Ovary (tissue), 9 donors: ENCODE results near the gene DLG5. TPM values are rescaled to one million over a fixed set of nuclear protein-coding genes. Genes with fewer than 3 reads are reported as not detected.

Experiments used
- DNase-seq, 5 donors: peaks; one replicate each; pipeline ENCODE4 v3.0.0-alpha.2; 2019 to 2020
- H3K27ac ChIP-seq, 2 donors: fragments of 200-600 bp; one replicate each; pipeline versions ENCODE4 v1.5.1 to v1.8.0; 2019 to 2022
- H3K27me3 ChIP-seq: fragments of 200-600 bp; one replicate; pipeline ENCODE4 v1.8.0; 2022
- H3K36me3 ChIP-seq: fragments of 200-600 bp; sonication (generic); one replicate; pipeline ENCODE4 v1.5.1; 2019
- H3K4me1 ChIP-seq: one replicate; pipeline ENCODE4 v1.8.1; 2013; ENCODE audit warnings: mild to moderate bottlenecking, moderate library complexity; ENCODE audit not compliant: insufficient read depth
- H3K4me3 ChIP-seq: fragments of 200-600 bp; sonication (generic); one replicate; pipeline ENCODE4 v1.5.1; 2017
- H3K9me3 ChIP-seq, 2 donors: fragments of 200-600 bp in 1 of 2; sonication (generic) in 1 of 2; one replicate each; pipeline versions ENCODE4 v1.5.1 to v1.8.1; 2013 to 2019; ENCODE audit warnings: mild to moderate bottlenecking in 1 of 2, moderate library complexity in 1 of 2
- CTCF ChIP-seq, 3 donors: fragments of 450-650 bp in 2 of 3; fragments of 200-600 bp in 1 of 3; IDR thresholded peaks; one replicate each; pipeline versions ENCODE4 v1.5.1 to v1.8.0; 2016 to 2022; ENCODE audit warnings: antibody characterized with exemption in 3 of 3, mild to moderate bottlenecking in 1 of 3
- EP300 ChIP-seq: sonication (generic); formaldehyde crosslinking; IDR thresholded peaks from one replicate; pipeline ENCODE4 v1.6.1; 2017; ENCODE audit warnings: antibody characterized with exemption
- POLR2A ChIP-seq: fragments of 450-650 bp; IDR thresholded peaks from one replicate; pipeline ENCODE4 v1.6.1; 2017; ENCODE audit warnings: antibody characterized with exemption, mild to moderate bottlenecking, moderate library complexity
- WGBS, 3 donors: extraction: QIAGEN DNeasy Blood & Tissue Kit in 1 of 3; methylation state at CpG; one replicate each; pipeline versions ENCODE4 v1.1.5 to v1.1.7; 2013 to 2017; 5-methylcytosine and 5-hydroxymethylcytosine counted together
- intact Hi-C, 4 donors: fragments of 100-400 bp; cut with DNase I; formaldehyde crosslinking; loops; one replicate each; pipeline versions ENCODE4 v1.11.0 to v1.15.1; 2022 to 2023
- polyA plus RNA-seq, 2 donors: library from polyadenylated mRNA; stranded (reverse); fragments of 200-250 nt in 1 of 2; fragments of 350-450 nt in 1 of 2; fragmentation: Illumina TruSeq in 1 of 2; extraction: RNeasy Lipid Tissue Mini Kit (QIAGEN cat#74804) in 1 of 2; gene quantifications; one replicate each; pipeline ENCODE4 v1.2.3, GENCODE V29; 2013 to 2014
- total RNA-seq, 7 donors: library from RNA; depleted of rRNA in 2 of 7; stranded (reverse); fragments of >200 nt in 2 of 7; fragmentation: NEBNext Ultra II Directional in 3 of 7; extraction: Animal tissue kit (Norgen Biotek cat#: 25700) in 3 of 7; gene quantifications; one replicate each; pipeline versions ENCODE4 v1.1.0 to v1.2.4, GENCODE V29; 2016 to 2023
- donor health status: DM: no; HTN: no; CAD: no; lungs with moderate emphysema.
- donor health status: DM: no; HTN: no; CAD: no.
- donor health status: Bipolar disorder and iron deficiency.
- donor health status: DM: yes; HTN: yes; CAD: no.
- donor health status: DM: no; HTN: no; CAD: no.
- donor health status: DM: yes; HTN: yes; CAD: no.

DLG5 gene
- total and polyA plus RNA-seq, 9 donors = 29.1 to 71.9 (median 42.8) TPM

- no peaks in the 10 kb centered on the region for H3K27me3 ChIP-seq
- no peaks in the 10 kb centered on the region for H3K9me3 ChIP-seq
- H3K36me3 ChIP-seq = no peaks in the 10 kb centered on the region
- TF ChIP-seq EP300 (no peak), POLR2A (no peak), CTCF (IDR thresholded peaks at IDR 0.05) (no peak)
- intact Hi-C loops = loop anchor here (5.0 to 10.0 kb wide), 5 partner anchors 79 to 182 kb away; partner anchors contain the start of genes DLG5 (in 1 of the 4) and POLR3A (in 1 of the 4)
- peaks cover 6% of the 10 kb centered on the region for H3K4me1 ChIP-seq
- DNase-seq = no peak
- no peak overlapping the region for H3K4me3 ChIP-seq
- no peak overlapping the region for H3K27ac ChIP-seq
Measured at GRCh38 chr10:77845451-77845850, 81.1 kb downstream of the DLG5 start.

- intact Hi-C loops = loop anchor here (5.0 to 10.0 kb wide), 5 partner anchors 80 to 182 kb away; partner anchors contain the start of genes POLR3A (in 2 of the 4) and DLG5 (in 1 of the 4)
- no peaks in the 10 kb centered on the region for H3K9me3 ChIP-seq
- no peaks in the 10 kb centered on the region for H3K27me3 ChIP-seq
- no peak for TF ChIP-seq POLR2A
- TF ChIP-seq EP300 = no peak
- TF ChIP-seq CTCF (IDR thresholded peaks at IDR 0.05) = no peak
- H3K36me3 ChIP-seq = no peaks in the 10 kb centered on the region
- no peak overlapping the region for H3K4me3 ChIP-seq
- H3K4me1 ChIP-seq = peaks cover 6% of the 10 kb centered on the region
- H3K27ac ChIP-seq = no peak overlapping the region
- 76 to 77% (median 76%) methylated on average over 9 of the region's 9 CpGs for WGBS, 3 donors
- DNase-seq = no peak
Measured at GRCh38 chr10:77844713-77845445, 81.7 kb downstream of the DLG5 start.

GRCh38 chr10:77844177-77844576 lies 82.4 kb downstream of the DLG5 start:
- no peak for TF ChIP-seq EP300
- TF ChIP-seq CTCF (IDR thresholded peaks at IDR 0.05) = no peak
- TF ChIP-seq POLR2A = no peak
- DNase-seq = no peak
- WGBS, 3 donors = 93 to 95% (median 95%) methylated on average over 7 of the region's 7 CpGs
- Histone ChIP-seq H3K4me3 (no peak overlapping the region), H3K9me3 (no peaks in the 10 kb centered on the region), H3K4me1 (peaks cover 6% of the 10 kb centered on the region), H3K27ac (no peak overlapping the region), H3K36me3 (no peaks in the 10 kb centered on the region), H3K27me3 (no peaks in the 10 kb centered on the region)
- intact Hi-C loops = loop anchor here in 3 of 4 donors (5.0 to 10.0 kb wide), 3 partner anchors 81 to 183 kb away; partner anchors contain the start of genes DLG5 (in 1 of the 3) and POLR3A (in 1 of the 3)

- 89 to 93% (median 93%) methylated on average over 11 of the region's 11 CpGs for WGBS, 3 donors
- no peak for DNase-seq
- H3K4me1 ChIP-seq = peaks cover 6% of the 10 kb centered on the region
- H3K27me3 ChIP-seq = no peaks in the 10 kb centered on the region
- no peaks in the 10 kb centered on the region for H3K36me3 ChIP-seq
- intact Hi-C loops = loop anchor here in 3 of 4 donors (5.0 to 10.0 kb wide), 3 partner anchors 82 to 184 kb away; partner anchors contain the start of genes DLG5 (in 1 of the 3) and POLR3A (in 1 of the 3)
- no peak overlapping the region for H3K27ac ChIP-seq
- H3K9me3 ChIP-seq = no peaks in the 10 kb centered on the region
- H3K4me3 ChIP-seq = no peak overlapping the region
- TF ChIP-seq EP300 = no peak
- TF ChIP-seq POLR2A = no peak
- no peak for TF ChIP-seq CTCF (IDR thresholded peaks at IDR 0.05)
Measured at GRCh38 chr10:77843264-77843663, 83.3 kb downstream of the DLG5 start.
